Inflammatory macrophage treated with lipopolysaccharide for 4 hours (primary cell): ENCODE results near the gene RIMBP3B.
"Not testable (repeated sequence)": the region's sequence is repeated elsewhere in the genome, so short reads cannot be mapped to it uniquely, and the experiment has no call there.

Experiments
- DNase-seq: peaks from one replicate; pipeline ENCODE4 v3.0.0-alpha.2; 2020

The RIMBP3B gene, protein sequence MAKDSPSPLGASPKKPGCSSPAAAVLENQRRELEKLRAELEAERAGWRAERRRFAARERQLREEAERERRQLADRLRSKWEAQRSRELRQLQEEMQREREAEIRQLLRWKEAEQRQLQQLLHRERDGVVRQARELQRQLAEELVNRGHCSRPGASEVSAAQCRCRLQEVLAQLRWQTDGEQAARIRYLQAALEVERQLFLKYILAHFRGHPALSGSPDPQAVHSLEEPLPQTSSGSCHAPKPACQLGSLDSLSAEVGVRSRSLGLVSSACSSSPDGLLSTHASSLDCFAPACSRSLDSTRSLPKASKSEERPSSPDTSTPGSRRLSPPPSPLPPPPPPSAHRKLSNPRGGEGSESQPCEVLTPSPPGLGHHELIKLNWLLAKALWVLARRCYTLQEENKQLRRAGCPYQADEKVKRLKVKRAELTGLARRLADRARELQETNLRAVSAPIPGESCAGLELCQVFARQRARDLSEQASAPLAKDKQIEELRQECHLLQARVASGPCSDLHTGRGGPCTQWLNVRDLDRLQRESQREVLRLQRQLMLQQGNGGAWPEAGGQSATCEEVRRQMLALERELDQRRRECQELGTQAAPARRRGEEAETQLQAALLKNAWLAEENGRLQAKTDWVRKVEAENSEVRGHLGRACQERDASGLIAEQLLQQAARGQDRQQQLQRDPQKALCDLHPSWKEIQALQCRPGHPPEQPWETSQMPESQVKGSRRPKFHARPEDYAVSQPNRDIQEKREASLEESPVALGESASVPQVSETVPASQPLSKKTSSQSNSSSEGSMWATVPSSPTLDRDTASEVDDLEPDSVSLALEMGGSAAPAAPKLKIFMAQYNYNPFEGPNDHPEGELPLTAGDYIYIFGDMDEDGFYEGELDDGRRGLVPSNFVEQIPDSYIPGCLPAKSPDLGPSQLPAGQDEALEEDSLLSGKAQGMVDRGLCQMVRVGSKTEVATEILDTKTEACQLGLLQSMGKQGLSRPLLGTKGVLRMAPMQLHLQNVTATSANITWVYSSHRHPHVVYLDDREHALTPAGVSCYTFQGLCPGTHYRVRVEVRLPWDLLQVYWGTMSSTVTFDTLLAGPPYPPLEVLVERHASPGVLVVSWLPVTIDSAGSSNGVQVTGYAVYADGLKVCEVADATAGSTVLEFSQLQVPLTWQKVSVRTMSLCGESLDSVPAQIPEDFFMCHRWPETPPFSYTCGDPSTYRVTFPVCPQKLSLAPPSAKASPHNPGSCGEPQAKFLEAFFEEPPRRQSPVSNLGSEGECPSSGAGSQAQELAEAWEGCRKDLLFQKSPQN (N-terminal part only)

GRCh38 chr22:21383701-21384467 lies at the start of gene RIMBP3B:
Gene RIMBP3B (plus strand): TSS chr22:21383751. CDS start chr22:21383859, 108 bp downstream.
- not testable (repeated sequence) for DNase-seq

DNA sequence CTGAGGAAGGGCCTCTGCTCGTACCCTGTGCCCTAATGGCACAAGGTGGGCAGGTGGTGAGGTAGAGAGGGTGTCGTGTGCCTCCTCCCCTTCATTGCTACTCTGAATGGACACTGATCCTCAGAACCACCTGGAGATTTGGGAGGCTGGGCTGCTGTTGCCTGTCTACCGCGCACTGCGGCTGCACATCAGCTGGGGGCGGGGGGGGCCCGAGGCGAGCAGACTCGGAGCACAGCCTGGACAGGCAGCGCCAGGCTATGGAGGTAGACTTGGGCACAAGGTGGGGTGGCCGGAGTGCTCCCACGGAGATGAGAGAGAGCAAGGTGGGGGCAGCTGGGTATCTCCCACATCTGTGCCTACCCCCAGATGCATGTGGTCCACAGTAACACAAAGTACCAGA lies 26.0 kb upstream of the RIMBP3B start:
- DNase-seq, result not testable (repeated sequence)

DNA sequence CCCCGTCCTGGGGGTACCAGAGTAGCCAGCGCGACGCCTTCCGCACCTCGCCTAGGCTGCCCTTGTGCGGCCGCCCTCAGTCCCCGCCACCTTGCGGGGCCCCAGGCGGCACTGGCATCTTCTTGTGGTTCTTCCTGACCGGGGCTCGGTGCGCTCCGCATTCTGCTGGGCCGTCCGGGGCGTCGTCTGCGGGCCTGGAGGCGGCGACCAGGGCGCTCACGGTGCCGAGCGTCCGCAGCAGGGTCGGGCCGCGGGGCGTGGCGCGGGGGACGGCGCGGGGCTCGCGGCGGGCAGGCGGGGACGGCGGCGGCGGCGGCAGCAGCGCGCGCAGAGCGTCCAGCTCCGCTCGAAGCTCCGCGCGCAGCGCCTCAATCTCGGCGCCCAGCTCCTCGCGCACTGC lies 23.0 kb upstream of the RIMBP3B start:
- DNase-seq, result not testable (repeated sequence)

- not testable (repeated sequence) for DNase-seq
Observed at GRCh38 chr22:21362473-21362872, 21.1 kb upstream of the RIMBP3B start.

- DNase-seq, result not testable (repeated sequence)
Observed at GRCh38 chr22:21363061-21363460, 20.5 kb upstream of the RIMBP3B start.

DNA sequence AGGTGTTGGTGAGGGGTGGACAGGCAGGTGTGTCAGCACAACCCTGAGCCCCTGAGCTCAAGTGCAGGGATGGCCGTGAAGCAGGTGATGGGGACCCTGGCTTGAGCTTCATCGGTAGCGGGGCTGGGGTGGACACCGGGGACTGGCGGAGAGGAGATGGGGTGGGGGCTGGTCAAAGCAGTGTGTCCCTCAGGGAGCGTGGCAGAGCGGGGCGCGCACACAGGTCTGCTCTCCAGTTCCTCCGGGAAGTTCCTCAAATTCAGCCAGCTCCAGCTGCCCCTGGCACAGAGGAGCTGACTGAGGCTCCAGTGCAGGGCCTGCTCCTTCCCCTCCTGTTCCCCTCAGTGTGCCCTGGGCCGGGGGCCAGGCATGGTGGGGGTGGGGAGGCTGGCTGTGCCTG lies 19.7 kb upstream of the RIMBP3B start:
- DNase-seq, result not testable (repeated sequence)

DNA sequence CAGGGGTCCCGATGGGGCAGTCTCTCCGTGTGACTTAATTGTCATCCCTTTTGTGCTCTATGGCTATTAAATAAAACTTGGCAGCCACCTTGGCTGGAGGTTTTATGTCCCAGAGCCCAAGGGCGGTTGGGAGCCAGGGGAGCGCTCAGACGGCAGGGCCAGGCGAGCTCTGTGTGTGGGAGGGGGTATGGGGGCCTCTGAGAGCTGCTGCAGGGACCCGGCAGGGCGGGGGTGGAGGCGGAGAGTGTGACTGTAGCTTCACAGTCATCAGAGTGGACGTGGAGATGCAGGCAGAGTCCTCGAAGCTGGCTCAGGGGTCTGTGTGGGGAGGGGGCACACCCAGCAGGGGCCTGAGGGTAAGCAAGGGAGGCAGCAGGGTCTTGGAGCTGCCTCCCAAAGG lies 19.2 kb upstream of the RIMBP3B start:
- not testable (repeated sequence) for DNase-seq

DNA sequence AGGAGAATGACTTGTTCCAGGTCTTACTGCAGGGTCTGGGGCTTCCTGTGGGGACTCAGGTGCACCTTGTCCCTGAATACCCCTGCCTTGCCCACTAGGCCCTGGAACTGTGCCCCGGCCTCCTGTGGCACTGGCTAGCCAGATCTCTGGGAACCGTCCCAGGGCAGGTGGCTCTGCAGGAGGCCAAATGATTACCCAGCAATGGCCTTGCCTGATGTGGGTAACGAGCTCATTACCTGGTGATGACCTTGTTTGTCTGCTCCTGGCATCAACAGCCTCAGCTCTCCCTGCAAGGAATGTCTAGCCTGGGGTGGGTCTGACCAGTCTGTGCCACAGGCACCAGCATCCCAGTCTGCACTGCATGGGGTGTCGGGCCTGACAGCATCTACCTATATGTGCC lies 18.2 kb upstream of the RIMBP3B start:
- DNase-seq, result not testable (repeated sequence)

DNA sequence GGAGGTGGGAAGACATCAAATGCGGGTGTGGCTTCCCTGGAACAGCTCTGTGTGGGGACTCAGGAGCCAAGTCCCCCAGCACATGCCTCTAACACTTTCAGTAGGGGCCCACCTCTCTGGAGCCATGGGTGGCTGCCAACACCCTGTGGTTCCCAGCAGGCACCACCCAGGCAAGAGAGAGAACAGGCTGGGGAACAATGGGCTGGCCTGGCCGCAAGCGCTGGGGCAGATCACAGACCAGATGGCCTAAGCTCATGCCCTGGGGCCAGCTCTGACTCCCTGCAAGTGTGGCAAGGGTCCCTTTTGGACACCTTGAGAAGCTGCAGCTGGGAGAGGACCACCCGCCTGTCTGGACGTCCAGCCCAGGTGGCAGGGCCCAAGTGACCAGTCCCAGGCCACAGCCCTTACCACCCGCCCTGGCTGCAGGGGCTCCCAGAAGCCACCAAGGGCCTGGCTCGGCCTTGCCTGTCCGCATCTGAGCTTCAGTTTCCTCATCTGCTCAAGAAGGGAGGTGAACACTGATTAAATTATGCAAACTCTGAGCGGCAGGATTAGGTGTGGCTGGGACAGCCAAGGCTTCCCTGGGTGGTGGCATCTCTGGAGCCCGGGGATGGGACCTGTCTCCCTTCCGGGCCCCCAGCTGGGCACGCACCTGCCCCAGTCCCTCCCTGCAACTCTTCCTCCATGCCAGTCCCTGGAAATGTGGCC lies 14.8 kb upstream of the RIMBP3B start:
- DNase-seq, result not testable (repeated sequence)

- not testable (repeated sequence) for DNase-seq
Observed at GRCh38 chr22:21375880-21376279, 7.7 kb upstream of the RIMBP3B start.

- DNase-seq, result not testable (repeated sequence)
Observed at GRCh38 chr22:21384468-21385357, 1.2 kb downstream of the RIMBP3B start.

DNA sequence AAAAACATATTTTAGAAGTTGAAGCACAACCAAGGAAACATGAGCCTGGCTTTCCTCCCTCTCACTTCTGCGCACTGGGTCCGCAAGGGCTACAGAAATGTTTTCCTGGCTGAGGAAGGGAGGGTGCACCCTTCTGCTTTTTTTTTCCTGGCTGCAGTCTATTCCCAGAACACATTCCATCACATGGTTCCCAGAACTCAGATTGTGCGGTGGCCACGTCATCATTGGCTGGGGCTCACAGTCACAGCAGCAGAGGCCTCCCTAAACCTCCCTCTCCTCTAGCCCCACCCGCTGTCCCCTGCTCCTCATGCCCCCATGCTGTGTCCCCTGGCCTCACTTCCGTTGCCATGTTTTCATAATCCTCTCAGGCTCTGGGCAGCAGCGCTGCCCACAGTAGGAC lies 5.9 kb downstream of the RIMBP3B start:
- not testable (repeated sequence) for DNase-seq

GRCh38 chr22:21390013-21390412 lies 6.5 kb downstream of the RIMBP3B start:
- not testable (repeated sequence) for DNase-seq

GRCh38 chr22:21394613-21395012 lies 11.1 kb downstream of the RIMBP3B start:
- DNase-seq, result not testable (repeated sequence)

DNA sequence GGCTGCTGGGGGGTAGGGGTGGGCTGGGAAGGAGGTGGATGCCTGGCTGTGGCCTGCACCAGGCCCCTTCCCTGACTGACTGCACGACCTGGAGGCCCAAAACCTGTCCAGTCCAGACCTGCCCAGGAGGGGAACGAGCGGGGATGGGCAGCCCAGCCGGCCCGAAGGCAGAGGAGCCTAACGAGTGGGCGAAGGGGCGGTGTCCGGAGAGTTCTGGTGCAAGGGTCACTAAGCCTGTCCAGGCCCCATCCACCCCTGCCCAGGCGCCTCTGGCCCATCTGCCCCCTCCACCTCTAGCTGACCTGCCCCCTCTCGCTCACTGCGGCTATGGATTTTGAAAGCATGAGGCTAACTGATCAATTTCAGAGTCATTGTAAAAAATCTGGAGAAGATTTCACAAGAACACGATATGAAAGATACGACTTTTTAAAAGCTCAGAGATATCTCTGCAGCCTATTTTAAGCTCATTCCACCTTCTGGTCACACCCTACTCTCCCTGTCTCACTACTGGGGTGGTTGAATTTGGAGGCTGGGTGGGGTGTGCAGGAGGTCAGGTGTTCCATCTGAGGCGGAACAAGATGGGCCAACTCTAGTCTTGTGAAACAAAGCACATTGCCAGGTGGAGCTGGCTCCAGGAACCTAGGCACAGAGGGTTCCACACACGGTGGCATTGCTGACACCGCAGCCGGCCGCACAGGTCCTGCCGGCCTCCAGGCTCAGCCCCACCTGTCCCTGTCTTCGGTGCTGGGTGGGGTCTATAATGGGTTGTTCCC lies 17.8 kb downstream of the RIMBP3B start:
- DNase-seq, result not testable (repeated sequence)

DNA sequence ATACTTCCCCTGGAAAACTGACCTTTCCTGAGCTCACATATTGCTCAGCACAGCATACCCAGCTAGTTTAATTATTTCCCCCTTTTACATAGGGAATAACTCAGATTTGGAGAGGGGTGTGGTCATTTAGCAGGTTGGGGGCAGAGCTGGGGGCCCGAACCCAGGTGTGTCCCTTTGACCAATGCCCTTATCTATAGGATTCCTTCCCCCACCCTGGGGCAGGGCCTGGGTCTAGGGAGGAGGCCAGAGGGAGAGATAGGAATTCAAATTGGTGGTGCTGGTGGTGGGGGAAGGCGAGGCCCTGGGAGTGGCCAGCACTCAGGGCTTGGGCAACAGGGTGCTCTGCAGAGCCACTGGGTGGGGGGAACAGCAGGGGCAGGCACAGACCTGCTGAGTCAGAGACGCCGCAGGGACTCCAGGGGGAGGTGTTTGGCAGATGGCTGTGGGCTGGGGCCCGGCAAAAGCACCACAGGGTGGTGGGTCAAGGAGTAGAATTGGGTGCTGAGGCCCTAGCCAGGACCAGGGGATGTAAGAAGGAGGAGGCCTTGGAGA lies 19.3 kb downstream of the RIMBP3B start:
- DNase-seq, result not testable (repeated sequence)

DNA sequence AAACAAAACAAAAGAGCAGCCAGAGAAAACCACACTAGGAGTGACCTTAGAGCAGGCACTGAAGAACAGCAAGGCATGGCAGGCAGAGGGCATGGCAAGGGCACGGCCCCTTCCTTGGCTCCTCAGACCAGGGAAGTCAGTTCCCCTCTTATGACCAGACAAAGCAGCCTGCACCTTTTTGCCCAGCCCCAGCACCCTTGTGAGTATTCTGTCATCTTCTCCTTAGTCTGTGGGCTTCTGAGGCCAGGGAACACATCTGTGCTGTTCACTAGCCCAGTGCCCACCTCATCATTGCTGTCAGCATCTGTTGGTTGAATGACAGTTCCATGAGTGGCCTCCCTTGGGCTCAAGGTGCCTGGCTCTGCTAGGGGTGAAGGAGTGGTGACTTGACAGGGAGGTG lies 23.6 kb downstream of the RIMBP3B start:
- not testable (repeated sequence) for DNase-seq

DNA sequence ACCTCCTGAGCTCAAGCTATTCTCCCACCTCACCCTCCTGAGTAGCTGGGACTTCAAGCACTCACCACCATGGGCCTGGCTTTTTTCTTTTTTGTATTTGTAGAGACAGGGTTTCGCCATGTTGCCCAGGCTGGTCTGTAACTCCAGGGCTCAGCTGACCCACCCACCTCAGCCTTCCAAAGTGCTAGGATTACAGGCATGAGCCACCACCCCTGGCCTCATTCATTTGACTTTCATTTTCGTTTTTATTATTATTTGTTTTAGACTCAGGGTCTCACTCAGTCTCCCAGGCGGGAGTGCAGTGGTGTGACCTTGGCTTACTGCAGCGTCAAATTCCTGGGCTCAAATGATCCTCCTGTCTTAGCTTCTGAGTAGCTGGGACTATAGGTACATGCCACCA lies 24.2 kb downstream of the RIMBP3B start:
- not testable (repeated sequence) for DNase-seq

- not testable (repeated sequence) for DNase-seq
Observed at GRCh38 chr22:21416375-21416774, 32.8 kb downstream of the RIMBP3B start.
